Measurements from ENCODE around the gene TSHZ3. TPM values are rescaled to one million over a fixed set of nuclear protein-coding genes. Genes with fewer than 3 reads are reported as not detected.
A peak's percentile ranks its signal among the peaks of the same experiment; 100 is the strongest.

The TSHZ3 gene
- total and polyA plus RNA-seq, 2 donors from 2014 or later, result 1.7 to 8.4 TPM

DNA sequence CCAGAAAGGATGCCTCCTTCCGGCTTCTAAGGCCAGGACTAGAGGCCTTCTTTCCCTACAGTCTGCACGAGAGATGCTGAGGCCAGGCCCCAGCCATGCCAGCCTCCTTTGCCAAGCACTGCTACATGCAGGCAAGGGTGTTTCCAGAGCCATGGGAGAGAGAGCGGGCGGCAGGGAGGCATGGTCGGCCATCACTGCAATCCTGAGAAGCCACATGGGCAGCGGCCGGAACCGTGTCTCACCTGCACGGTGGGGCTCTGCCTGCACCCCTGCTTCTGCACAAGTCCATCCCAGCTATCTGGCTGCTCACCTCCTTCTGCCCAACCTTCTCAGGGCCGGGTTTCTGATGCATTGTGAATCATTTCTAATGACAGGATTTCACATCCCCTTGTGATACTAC, 35.1 kb downstream of the TSHZ3 start:
- Histone ChIP-seq H3K27me3 (ENCODE audit: control insufficient read depth, insufficient read depth, low read length) (no peaks in the 10 kb centered on the region), H3K4me3 (ENCODE audit: low read length in 3 of 3) (no peak overlapping the region), H3K36me3 (ENCODE audit: control insufficient read depth in 2 of 3, insufficient read depth in 3 of 3, low read length in 3 of 3) (no peaks in the 10 kb centered on the region), H3K9me3 (ENCODE audit: control insufficient read depth in 2 of 3, insufficient read depth in 1 of 3, low read length in 3 of 3) (no peaks in the 10 kb centered on the region), H3K27ac (ENCODE audit: low read depth in 2 of 2, low read length in 2 of 2) (no peak overlapping the region), H3K9ac (ENCODE audit: low read length in 3 of 3) (no peak overlapping the region), H3K4me1 (ENCODE audit: control insufficient read depth in 2 of 3, insufficient read depth in 2 of 3, low read depth in 1 of 3, low read length in 3 of 3) (peaks cover 0 to 4% (median 0%) of the 10 kb centered on the region in 3 donors)
- no peak for FAIRE-seq
- peak in 2 of 5 donors; percentile 27 to 33 for DNase-seq
- TF ChIP-seq, protein P1, sequence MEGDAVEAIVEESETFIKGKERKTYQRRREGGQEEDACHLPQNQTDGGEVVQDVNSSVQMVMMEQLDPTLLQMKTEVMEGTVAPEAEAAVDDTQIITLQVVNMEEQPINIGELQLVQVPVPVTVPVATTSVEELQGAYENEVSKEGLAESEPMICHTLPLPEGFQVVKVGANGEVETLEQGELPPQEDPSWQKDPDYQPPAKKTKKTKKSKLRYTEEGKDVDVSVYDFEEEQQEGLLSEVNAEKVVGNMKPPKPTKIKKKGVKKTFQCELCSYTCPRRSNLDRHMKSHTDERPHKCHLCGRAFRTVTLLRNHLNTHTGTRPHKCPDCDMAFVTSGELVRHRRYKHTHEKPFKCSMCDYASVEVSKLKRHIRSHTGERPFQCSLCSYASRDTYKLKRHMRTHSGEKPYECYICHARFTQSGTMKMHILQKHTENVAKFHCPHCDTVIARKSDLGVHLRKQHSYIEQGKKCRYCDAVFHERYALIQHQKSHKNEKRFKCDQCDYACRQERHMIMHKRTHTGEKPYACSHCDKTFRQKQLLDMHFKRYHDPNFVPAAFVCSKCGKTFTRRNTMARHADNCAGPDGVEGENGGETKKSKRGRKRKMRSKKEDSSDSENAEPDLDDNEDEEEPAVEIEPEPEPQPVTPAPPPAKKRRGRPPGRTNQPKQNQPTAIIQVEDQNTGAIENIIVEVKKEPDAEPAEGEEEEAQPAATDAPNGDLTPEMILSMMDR (IDR thresholded peaks at IDR 0.05; ENCODE audit: borderline replicate concordance, extremely low read depth, insufficient read depth), result no peak
- intact Hi-C loops (cut with DNase I), result no loop called here

DNA sequence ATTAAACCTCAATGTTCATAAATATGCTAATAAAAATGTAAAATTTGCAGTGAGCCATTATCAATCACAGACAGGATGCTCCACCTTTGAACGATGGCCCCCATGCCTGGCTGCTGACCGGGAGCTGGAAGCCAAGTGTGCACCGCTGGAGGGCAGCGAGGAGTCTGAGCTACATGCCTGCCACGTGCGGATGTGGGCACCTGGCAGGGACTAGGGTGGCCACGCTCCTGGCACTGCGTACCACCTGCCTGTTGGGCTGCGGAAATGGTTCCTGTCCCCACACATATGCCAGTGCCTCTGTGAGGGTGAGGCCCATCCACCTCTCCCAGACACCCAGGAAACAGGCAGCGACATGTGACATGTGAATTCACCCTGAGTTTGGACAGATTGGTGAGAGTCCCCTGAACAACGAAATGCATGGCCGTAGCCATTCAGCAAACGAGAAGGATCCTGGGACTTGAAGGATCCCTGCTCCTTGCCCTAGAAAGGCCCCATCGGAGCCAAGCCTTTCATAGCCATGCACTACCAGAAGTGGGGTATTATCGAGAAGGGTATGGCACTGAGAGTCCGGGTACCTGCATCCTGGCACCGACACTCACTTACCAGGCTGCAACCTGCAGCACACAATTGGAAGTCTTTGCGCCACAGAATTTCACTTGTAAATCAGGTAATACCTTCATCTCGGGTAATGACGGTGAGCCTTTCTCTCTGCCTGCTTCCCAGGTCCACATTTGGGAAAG, 35.8 kb downstream of the TSHZ3 start:
- TF ChIP-seq, protein P1 (IDR thresholded peaks at IDR 0.05; ENCODE audit: borderline replicate concordance, extremely low read depth, insufficient read depth), result no peak
- peak in 1 of 5 donors; percentile 21 for DNase-seq
- Histone ChIP-seq H3K27ac (ENCODE audit: low read depth in 2 of 2, low read length in 2 of 2) (no peak overlapping the region), H3K9me3 (ENCODE audit: control insufficient read depth in 2 of 3, insufficient read depth in 1 of 3, low read length in 3 of 3) (no peaks in the 10 kb centered on the region), H3K4me1 (ENCODE audit: control insufficient read depth in 2 of 3, insufficient read depth in 2 of 3, low read depth in 1 of 3, low read length in 3 of 3) (peaks cover 0 to 4% (median 0%) of the 10 kb centered on the region in 3 donors), H3K4me3 (ENCODE audit: low read length in 3 of 3) (no peak overlapping the region), H3K9ac (ENCODE audit: low read length in 3 of 3) (no peak overlapping the region), H3K27me3 (ENCODE audit: control insufficient read depth, insufficient read depth, low read length) (no peaks in the 10 kb centered on the region), H3K36me3 (ENCODE audit: control insufficient read depth in 2 of 3, insufficient read depth in 3 of 3, low read length in 3 of 3) (no peaks in the 10 kb centered on the region)
- intact Hi-C loops (cut with DNase I), result no loop called here
- no peak for FAIRE-seq

DNA sequence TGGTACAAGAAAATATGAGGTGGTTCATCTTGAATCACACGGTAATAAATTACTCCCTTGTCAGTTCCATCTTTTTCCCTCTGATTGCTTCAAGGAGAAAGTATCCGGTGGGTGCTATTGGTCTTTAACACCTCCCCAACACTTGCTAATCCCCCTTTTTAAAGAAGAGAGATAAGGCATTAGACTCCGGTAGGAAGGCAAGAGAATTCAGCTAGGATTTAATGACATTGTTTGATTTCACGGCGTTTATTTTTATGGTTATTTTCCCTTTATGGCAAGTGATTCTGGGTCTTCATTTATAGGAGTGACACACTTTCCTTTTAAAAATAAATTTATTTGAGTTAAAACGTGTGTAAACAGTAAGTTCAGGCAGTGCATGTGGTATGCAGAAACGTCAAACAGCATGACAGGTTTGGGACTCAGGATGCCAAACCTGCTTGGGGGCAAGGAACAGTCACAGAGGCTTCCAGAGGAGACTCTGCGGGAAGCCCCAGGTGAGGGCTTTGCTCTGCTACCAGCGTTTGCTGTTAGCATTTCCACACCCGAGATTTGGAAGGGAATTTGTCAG, 36.5 kb downstream of the TSHZ3 start:
- Histone ChIP-seq H3K27ac (ENCODE audit: low read depth in 2 of 2, low read length in 2 of 2) (no peak overlapping the region), H3K4me1 (ENCODE audit: control insufficient read depth in 2 of 3, insufficient read depth in 2 of 3, low read depth in 1 of 3, low read length in 3 of 3) (peaks cover 0 to 4% (median 0%) of the 10 kb centered on the region in 3 donors), H3K4me3 (ENCODE audit: low read length in 3 of 3) (no peak overlapping the region), H3K27me3 (ENCODE audit: control insufficient read depth, insufficient read depth, low read length) (no peaks in the 10 kb centered on the region), H3K9ac (ENCODE audit: low read length in 3 of 3) (no peak overlapping the region), H3K36me3 (ENCODE audit: control insufficient read depth in 2 of 3, insufficient read depth in 3 of 3, low read length in 3 of 3) (no peaks in the 10 kb centered on the region), H3K9me3 (ENCODE audit: control insufficient read depth in 2 of 3, insufficient read depth in 1 of 3, low read length in 3 of 3) (no peaks in the 10 kb centered on the region)
- FAIRE-seq (no peak), DNase-seq (peak in 1 of 5 donors; percentile 13)
- intact Hi-C loops (cut with DNase I), result no loop called here
- TF ChIP-seq, protein P1 (IDR thresholded peaks at IDR 0.05; ENCODE audit: borderline replicate concordance, extremely low read depth, insufficient read depth), result no peak

Data from kidney (tissue), 14 donors.